HG03280 (cell line): ENCODE results near the gene VPS11.
"Not testable (repeated sequence)": the region's sequence is repeated elsewhere in the genome, so short reads cannot be mapped to it uniquely, and the experiment has no call there.

Experiments
- ATAC-seq: cut with Tn5 transposase; IDR thresholded peaks from one replicate; pipeline ENCODE4 v1.9.1; 2021; ENCODE audit warnings: mild to moderate bottlenecking, moderate library complexity; ENCODE audit not compliant: unreplicated experiment

The VPS11 gene

GRCh38 chr11:119067371-119068222 is at the start of gene VPS11:
Gene VPS11 (plus strand): TSS chr11:119067818. CDS start chr11:119067824, 6 bp downstream.
- peak; percentile 94 for ATAC-seq

DNA sequence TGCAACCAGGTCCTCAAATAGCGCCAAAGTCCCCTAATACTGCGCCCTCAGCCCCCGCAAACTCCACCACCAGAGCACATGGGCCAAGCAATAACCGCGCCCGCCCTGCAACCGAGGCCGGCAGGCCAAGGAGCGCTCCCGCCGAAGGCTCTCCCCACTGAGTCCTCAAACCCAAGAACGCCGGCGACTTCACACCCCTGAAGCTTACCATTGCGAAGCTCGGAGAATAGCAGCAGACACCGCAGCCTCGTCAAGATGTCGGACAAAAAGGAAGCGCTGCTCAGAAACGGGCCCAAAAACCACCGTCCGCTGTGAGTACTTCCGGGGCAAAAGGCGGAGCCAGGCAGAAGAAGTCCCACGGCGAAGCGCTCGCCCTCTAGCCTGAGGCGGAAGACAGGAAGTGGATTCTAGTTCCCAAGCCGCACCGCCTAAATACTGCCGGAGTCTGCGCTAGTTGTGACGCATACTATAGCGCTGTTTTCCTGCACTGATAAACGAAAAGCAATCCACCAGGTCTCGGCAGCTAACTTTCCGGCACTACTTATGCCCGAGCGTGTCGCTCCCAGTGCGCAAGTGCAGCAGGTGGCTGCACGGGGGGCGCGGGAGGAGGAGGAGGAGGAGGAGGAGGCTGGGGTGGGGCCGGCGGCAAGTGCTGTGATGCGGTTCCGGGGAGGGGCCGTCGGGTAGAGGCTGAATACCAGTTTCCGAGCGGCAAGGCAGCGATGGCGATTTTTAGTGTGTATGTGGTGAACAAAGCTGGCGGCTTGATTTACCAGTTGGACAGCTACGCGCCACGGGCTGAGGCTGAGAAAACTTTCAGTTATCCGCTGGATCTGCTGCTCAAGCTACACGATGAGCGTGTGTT is 49.3 kb upstream of the VPS11 start, which contains the start of the genes RPS25 and TRAPPC4:
Gene RPS25, minus strand, starts transcription at position 270 of the 865 bp plus-strand sequence. Its CDS starts 59 bp downstream, at position 211.
Gene TRAPPC4, plus strand, starts transcription at position 693 of the 865 bp plus-strand sequence. Its CDS starts 30 bp downstream, at position 723.
- ATAC-seq = peak; percentile 85

GRCh38 chr11:119019996-119020395 is 47.6 kb upstream of the VPS11 start:
- no peak for ATAC-seq

DNA sequence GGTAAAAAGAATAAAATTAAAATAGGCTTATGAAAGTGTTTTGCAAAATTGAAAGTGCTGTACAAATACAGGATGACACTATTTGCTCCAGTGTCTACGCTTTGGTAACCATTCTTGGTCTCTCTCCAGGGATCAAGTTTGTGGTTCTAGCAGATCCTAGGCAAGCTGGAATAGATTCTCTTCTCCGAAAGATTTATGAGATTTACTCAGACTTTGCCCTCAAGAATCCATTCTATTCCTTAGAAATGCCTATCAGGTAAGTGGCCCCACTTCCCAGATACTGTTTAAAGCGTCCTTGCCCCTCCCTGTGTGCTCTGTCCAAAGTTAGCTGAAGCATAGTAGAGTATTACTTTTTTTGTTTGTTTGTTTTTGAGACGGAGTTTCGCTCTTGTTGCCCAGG is 46.0 kb upstream of the VPS11 start:
- ATAC-seq = no peak

DNA sequence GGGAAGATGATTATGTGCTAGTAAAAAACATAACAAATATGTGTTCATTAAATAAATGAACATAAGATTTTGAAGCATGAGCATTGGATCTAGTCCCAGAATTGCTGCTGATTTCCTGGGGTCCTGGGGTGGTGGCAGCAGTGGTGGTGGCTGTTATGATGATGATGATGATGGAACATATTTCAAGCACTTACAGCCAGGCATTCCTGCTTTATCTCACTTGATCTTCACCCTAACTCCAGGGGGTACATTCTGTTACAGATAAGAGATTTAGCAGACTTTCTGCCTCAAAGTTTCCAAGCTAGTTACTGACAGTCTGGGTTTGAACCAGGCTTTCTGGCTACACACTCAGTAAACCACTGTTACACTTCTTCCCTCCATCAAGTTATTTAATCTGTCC is 43.9 kb upstream of the VPS11 start:
- no peak for ATAC-seq

GRCh38 chr11:119024430-119025098 is 43.1 kb upstream of the VPS11 start:
- no peak for ATAC-seq

DNA sequence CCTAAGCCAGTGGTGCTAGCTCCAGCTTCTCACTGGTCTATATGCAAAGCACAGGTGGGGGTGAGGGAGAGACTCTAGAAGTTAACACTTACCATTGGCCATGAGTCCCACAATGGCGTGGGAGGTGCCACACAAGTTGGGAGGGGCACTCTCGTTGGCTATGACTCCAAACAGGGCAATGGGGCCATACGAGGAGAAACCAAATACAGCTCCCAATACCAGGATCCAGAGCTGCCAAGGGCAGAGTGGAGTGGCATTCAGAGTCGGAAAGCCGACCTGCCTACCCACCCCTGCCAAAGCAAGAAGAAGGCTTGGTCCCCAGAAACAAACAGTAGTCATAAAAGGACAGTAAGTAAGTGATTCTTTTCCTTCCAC is 42.5 kb upstream of the VPS11 start:
- ATAC-seq = no peak

DNA sequence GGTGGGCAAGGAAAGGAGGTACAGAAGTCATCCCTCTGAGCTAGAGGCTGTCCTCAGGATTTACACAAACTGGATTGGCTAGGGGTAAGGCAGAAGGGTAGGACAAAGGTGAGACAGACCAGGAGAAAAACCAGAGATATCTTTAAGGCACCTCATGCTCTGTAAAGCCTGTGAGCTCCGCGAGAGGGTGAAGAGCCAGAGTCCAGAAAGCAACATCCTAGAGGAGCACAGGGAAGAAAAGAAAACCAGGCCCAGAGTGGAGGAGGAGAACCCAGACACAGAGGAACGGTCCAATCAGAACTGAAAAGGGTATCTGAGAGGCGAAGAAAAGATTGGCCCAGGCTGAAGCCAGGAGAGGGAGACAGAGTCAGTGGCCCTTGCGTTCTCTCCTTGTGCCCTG is 42.1 kb upstream of the VPS11 start:
- ATAC-seq = no peak

DNA sequence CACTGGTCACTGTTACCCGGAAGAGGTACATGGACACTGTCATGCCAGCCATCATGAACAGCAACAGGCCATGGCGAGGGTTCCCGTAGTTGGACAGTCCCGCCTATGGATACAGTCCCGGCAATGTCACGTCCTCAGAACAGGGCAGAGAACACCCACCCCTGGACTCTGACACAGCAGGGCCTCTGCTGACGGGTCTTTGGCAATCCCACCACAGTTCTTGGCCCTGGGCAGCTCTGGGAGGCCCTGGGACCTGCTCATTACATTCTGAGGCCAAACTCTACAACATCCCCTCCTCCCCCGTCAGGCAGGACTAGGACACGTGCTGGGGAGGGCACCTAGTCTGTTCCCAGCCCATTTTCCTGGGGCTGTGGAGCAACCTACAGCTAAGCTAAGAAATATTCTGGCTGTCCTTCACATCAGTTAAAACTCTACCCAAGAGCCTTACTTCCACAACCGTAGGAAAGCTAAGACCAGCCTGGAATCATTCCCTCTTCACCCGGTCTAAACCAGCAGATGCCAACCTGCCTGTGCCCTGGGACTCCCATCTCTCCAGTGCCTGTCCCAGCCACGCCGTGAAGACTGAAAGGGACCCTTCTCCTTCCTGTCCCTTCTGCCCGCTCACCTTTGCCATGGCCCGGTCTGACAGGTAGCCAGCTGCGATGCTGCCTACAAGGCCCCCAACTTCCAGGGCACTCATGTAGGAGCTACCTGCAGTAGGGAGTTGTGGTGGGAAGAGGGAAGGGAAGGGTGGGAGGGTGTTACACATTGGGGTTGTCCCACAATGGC is 41.4 kb upstream of the VPS11 start:
- no peak for ATAC-seq

- no peak for ATAC-seq
Observed at GRCh38 chr11:119026970-119027369, 40.6 kb upstream of the VPS11 start.

DNA sequence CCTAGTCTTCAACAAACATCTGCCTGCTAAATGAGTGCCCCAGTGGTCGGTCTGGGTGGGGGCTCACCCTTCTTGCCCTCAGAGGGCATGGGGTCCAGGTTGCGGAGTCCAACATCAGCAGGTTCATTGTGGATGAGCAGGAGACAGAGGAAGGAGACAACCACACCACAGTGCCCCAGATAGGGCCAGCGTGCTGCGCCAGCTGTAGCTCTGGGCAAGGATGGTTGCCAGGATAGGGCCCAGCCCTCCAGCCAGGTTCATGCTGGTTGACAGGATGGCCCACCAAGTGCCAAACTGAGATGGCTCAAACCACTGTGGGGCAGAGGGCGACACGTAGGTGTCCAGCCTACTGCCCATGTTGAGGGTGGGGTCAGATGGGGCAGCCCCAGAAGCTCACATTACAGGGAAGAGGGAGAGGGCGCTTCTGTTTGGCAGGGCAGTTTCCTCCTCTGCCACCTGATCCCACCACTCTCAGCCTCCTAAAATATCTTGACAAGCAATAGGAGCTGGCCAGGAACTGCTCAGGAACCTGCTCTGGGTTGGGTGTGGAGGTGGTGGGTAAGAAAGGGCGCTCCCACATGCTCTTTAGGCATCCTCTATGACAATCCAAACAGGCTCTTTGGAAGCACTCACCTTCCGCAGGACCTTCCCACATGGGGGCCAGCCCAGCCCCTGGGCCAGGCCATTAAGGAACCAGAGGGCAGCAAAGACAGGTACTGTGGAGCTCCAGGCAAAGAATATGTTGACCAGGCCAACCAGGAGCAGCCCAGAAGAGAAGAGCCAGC is 39.9 kb upstream of the VPS11 start:
- ATAC-seq = no peak

- no peak for ATAC-seq
Observed at GRCh38 chr11:119028346-119029068, 39.1 kb upstream of the VPS11 start.

DNA sequence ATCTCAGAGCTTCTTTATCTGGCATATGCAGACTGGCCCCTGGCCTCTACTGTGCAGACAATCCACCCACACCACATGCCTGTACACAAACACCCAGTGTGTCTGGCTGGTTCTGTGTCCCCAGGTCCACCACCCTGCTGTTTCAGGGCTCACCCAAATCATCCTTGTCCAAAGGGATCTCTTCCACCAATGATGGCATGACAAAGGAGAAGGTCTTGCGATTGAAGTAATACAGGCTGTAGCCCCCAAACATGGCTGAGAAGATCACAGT is 38.6 kb upstream of the VPS11 start:
- ATAC-seq = no peak

- peak; percentile 15 for ATAC-seq
Observed at GRCh38 chr11:119029340-119030028, 38.1 kb upstream of the VPS11 start.

DNA sequence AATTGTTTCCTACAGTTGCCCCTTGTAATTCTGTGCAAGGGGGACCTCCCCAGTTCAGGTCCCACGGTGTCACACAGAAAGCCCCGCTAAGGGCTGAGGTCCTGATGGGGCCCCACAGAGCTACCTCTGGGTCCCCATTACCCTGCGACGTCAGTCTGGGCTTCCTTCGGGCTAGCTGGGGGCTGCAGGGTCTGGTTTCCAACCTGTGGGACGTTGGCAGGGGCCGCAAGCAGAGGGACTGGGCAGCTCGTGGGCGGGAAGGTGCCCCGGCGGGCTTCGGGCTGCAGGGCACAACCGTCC is 37.6 kb upstream of the VPS11 start:
- ATAC-seq = peak; percentile 15

DNA sequence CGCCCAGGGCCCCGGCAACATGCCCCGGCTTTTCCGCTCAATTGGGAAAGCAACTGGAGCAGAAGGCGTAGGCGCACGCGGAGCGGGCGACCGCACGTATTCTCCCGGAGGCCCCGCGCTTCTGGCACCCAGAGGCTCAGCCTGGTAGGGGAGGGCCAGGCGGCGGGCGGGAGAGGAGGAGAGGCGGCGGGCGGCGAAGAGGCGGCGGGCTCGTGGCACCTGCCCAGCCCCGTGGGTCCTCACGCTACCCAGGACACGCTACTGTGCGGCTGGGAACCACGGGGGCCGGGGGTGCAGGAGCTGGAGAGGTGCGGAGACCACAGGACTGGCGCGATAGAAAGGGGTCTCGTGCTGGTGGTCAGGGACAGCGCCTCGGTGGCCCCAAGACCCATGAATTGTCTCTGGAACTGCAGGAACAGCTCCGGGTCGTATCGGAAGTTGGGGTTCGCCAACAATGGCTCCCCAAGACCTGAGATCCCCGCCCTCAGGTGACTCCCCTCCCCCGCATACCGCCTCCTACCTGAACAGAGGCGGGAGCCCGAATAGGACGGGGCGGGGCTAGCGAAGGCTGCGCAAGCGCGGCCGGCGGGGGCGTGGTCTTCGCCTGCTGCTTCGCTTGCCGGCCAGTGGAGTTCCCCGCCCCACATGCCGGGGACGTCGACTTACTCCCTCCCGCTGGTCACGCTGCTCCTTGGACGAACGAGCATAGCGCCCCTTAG is 37.1 kb upstream of the VPS11 start, which contains the start of gene SLC37A4:
Gene SLC37A4, minus strand, starts transcription at position 549 of the 719 bp plus-strand sequence.
- ATAC-seq = peak; percentile 92

DNA sequence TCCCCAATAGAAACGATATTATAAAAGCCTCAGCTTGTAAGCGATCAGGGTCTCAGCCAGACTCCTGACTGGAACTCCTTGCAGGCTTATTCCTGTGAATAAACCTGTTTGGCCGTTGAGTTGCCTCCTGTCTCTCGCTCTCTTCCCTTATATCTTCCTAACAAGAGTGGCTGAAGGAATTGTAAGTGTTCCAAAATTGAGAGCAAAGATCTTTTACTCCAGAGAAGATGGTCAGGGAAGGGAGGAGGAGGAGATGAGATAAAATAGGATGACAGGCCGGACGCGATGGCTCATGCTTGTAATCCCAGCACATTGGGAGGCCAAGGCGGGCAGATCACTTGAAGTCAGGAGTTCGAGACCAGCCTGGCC is 35.7 kb upstream of the VPS11 start:
- ATAC-seq = no peak

- not testable (repeated sequence) for ATAC-seq
Observed at GRCh38 chr11:119033421-119033820, 34.2 kb upstream of the VPS11 start.
